ENCODE data around the gene STH.
A peak's percentile ranks its signal among the peaks of the same experiment; 100 is the strongest.

STH gene

DNA sequence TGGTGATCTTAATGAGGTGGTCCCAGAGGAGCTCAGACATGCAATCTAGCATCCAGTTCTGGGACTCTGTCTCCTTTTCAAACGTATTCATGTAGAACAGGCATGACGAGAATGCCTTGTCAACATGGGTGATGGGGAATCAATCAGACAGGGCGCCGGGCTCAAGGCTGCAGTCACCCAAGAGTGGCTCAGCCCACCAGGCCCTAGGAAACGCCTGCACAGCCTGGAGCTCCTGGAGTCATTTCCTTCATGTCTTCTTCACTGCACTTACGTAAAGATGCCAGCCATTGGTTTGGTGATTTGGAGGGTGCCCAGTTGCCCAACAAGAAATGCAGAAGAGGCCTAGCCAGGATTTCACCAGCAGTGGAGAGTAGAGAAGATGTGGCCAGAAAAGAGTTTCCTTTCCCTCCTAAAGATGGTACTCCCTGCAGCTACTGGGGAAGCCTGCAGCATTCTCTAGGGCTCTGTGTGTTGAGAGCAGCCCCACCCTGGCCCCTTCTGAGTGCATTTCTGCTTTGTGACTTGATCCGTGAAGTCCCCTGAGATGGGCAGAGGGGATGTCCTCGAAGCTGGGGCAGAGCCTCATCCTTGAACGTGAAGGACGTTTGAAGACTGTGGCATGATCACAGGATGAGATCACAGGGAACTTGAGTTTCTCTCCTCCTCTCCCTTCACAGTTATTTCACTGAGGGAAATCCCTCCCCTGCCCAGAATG is 24.0 kb upstream of the STH start:
- ATAC-seq (peak; percentile 61), DNase-seq (no peak)
- no peak overlapping the region for H3K4me3 Mint-ChIP-seq
- H3K9me3 Mint-ChIP-seq: peaks cover 3% of the 10 kb centered on the region
- no peak overlapping the region for H3K27ac Mint-ChIP-seq
- H3K4me1 Mint-ChIP-seq: peaks cover 3% of the 10 kb centered on the region
- H3K27me3 Mint-ChIP-seq: peaks cover 4% of the 10 kb centered on the region
- no peaks in the 10 kb centered on the region for H3K36me3 Mint-ChIP-seq (ENCODE audit: low read depth)

DNA sequence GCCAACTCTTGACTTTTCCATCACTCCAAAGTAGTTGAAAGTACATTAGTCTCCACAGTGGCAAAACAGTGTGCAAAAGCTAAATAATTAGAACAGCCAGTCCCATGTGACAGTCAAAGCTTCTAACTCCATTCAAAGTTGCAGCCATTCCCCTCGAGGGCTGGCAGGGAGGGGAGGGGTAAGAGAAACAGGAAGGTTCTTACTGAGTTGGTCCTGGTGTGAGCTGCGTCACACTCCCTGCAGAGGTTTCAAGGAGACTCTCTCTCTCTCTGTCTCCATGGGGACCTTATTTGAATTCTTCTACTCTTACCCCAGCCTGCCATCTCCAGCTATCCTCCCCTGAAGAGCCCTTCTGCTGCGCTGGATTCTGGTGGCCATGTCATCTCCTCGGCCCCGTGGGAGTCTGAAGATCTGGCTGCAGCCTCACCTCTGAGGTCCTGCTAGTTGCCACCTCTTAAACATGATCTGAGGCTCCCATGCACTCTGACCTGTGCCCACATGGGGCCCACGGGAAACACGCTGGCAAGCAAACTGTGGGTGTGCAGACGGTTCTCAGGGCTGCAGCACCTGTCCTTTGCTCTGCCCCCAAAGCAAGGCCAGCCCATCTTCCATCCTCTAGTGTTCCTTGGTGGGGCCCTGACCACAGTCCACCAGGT is 23.3 kb upstream of the STH start:
- no peaks in the 10 kb centered on the region for H3K36me3 Mint-ChIP-seq (ENCODE audit: low read depth)
- H3K27me3 Mint-ChIP-seq: peaks cover 4% of the 10 kb centered on the region
- peaks cover 3% of the 10 kb centered on the region for H3K4me1 Mint-ChIP-seq
- no peak overlapping the region for H3K4me3 Mint-ChIP-seq
- DNase-seq: no peak
- peaks cover 3% of the 10 kb centered on the region for H3K9me3 Mint-ChIP-seq
- H3K27ac Mint-ChIP-seq: no peak overlapping the region
- ATAC-seq: no peak

DNA sequence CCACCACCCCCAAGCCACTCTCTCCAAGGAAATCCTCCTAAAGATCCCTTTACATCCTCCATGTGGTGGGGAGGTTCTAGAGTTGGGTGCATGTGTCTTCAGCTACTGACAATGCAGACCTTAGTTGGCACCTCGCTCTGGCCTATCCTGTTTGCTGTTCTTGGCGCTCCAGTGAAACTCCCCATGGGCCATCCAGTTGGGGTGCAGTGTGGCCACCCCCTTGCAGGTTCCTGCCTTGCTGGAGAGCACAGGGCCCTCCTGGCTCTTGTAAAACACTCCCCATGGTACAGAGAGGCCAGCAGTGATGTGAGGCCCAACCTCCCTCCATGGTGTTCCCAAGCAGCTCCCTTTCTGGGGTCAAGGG is 22.7 kb upstream of the STH start:
- Mint-ChIP-seq H3K27ac (no peak overlapping the region), H3K9me3 (peaks cover 3% of the 10 kb centered on the region), H3K4me1 (peaks cover 3% of the 10 kb centered on the region), H3K4me3 (no peak overlapping the region), H3K36me3 (ENCODE audit: low read depth) (no peaks in the 10 kb centered on the region), H3K27me3 (peaks cover 6% of the 10 kb centered on the region)
- no peak for ATAC-seq
- DNase-seq: no peak

DNA sequence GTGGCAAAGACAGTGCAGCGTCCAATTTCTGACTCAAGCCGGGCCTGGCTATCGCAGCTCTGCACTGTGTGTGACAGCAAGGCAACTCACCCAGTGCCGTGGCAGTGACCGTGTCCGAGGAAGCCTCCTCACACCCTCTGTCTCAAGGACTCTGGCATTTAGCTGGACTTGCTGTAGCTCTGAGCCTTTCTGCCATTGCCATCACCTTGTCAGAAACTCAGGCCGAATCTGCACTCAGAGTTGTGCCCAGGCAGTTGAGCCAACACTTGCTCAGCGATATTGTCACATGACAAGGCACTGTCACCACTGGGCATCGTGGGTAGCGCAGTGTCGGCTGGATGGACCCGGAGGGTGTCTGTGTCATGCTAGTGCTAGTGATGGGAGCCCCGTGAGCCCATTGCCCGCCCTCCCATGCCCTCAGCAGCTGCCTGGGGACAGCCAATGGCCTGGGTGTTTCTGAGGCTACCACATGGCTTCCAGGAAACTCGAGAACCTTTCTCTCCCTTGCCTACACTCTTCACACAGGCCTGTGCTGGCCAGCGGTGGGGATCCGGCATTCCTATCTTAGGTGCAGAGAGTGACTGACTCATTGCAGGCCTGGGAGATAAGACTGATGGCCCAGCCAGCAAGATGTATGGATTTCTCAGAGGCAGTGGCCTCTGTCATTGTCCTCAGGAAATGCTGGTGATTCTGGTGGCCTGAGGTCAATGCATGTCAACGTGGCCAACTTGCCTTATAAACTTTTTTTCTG is 22.1 kb upstream of the STH start:
- H3K27ac Mint-ChIP-seq: no peak overlapping the region
- H3K9me3 Mint-ChIP-seq: peaks cover 3% of the 10 kb centered on the region
- peaks cover 6% of the 10 kb centered on the region for H3K27me3 Mint-ChIP-seq
- ATAC-seq (no peak), DNase-seq (no peak)
- peaks cover 3% of the 10 kb centered on the region for H3K4me1 Mint-ChIP-seq
- no peak overlapping the region for H3K4me3 Mint-ChIP-seq
- no peaks in the 10 kb centered on the region for H3K36me3 Mint-ChIP-seq (ENCODE audit: low read depth)

DNA sequence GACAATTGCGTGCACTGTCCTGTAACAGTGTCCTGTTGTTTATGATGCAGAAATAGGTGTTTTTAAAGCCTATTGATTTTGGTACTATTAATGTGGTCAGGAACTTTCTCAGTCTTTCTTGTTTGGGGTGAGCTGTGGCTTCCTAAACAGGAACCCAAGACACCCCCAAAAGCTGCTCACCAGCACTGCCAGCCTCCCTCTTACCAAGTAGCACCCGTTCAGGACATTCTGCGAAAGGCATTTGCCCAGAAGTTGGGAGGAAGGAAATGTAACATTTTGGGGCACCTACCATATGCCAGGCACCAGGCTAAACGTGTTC is 21.6 kb upstream of the STH start:
- Mint-ChIP-seq H3K27me3 (peaks cover 3% of the 10 kb centered on the region), H3K4me3 (no peak overlapping the region), H3K36me3 (ENCODE audit: low read depth) (no peaks in the 10 kb centered on the region), H3K4me1 (peaks cover 3% of the 10 kb centered on the region), H3K9me3 (peaks cover under 1% of the 10 kb centered on the region), H3K27ac (no peak overlapping the region)
- ATAC-seq (no peak), DNase-seq (no peak)

DNA sequence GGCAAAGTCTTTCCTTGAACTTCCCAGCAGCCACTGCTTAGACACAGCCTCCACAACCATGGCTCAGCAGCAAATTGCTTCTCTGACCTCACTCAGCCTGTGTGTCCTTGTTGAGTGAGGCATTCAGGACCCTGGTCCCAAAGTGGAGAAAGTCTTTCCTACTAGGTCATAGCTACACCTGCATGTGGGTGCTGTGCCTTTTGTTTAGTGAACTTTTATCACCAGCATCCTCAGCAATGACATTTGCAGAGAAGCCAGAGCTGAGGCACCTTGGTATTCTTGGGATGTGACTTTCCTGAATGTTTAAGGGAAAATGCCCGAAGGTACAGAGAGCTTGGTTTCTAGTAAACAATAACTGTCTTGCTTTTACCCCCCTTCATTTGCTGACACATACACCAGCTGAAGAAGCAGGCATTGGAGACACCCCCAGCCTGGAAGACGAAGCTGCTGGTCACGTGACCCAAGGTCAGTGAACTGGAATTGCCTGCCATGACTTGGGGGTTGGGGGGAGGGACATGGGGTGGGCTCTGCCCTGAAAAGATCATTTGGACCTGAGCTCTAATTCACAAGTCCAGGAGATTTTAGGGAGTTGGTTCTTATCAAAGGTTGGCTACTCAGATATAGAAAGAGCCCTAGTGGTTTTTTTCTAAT is 20.9 kb upstream of the STH start:
- H3K36me3 Mint-ChIP-seq (ENCODE audit: low read depth): no peaks in the 10 kb centered on the region
- H3K27ac Mint-ChIP-seq: no peak overlapping the region
- H3K4me3 Mint-ChIP-seq: no peak overlapping the region
- DNase-seq (no peak), ATAC-seq (no peak)
- peaks cover 3% of the 10 kb centered on the region for H3K4me1 Mint-ChIP-seq
- no peaks in the 10 kb centered on the region for H3K9me3 Mint-ChIP-seq
- peaks cover 2% of the 10 kb centered on the region for H3K27me3 Mint-ChIP-seq

DNA sequence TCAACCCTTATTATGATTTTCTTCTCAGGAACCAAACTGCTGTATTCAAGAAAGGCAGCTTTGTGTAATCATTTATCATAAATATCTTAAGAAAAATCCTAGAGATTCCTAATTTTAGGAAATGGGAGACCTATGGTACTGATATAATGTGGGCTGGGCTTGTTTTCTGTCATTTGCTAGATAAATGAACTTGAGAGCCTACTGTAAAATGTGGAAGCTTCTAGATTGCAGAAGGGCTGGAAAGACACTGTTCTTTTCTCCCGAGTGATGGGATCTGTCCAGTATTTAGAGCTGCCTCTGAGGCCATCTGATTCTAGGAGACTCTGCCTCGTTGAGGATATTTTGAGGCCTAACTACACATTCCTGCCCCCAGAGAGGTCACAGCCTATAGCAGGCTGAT is 19.9 kb upstream of the STH start:
- Mint-ChIP-seq H3K9me3 (no peaks in the 10 kb centered on the region), H3K27ac (no peak overlapping the region), H3K36me3 (ENCODE audit: low read depth) (no peaks in the 10 kb centered on the region), H3K4me3 (no peak overlapping the region), H3K4me1 (peaks cover 3% of the 10 kb centered on the region), H3K27me3 (peaks cover 2% of the 10 kb centered on the region)
- ATAC-seq (no peak), DNase-seq (no peak)

DNA sequence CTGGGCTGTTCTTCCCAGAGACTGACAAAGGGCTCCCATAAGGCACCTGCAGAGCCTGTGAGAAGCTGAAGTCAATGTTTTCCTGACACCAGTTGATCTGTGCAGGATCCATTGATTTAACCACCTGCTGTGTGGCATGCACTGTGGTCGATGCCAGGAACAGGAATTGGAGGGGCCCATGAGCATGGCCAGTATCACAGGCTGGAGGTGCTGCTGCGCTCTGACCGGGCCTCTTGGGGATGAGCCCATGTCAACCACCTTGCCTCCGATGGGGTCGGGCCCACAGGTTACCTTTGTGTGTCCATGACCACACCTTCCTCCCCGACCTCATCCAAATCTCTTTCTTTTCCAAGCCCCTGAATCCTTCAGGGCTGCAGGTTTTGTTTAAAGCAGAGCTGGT is 18.2 kb upstream of the STH start:
- no peak for ATAC-seq
- H3K36me3 Mint-ChIP-seq (ENCODE audit: low read depth): no peaks in the 10 kb centered on the region
- peaks cover 2% of the 10 kb centered on the region for H3K27me3 Mint-ChIP-seq
- no peaks in the 10 kb centered on the region for H3K4me1 Mint-ChIP-seq
- H3K27ac Mint-ChIP-seq: no peak overlapping the region
- no peaks in the 10 kb centered on the region for H3K9me3 Mint-ChIP-seq
- no peak overlapping the region for H3K4me3 Mint-ChIP-seq
- DNase-seq: no peak

DNA sequence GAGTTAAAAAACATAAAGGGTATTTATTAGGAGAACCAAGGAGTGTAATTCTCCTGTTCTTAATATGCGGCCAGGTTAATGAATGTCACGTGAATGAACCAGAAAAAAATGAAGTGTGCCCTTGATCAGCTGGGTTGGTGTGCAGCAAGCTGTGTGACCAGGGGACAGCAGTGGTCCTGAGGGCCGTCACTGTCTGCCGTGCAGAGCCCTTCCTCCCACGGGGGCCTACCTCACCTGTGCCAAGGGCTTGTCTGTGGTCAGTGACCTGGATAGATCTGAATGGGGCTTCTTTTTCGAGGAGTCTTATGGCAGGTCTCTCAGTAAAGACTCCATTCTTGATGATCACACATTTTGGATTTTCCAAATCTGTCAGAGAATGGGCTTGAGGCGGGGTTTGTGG is 17.7 kb upstream of the STH start:
- Mint-ChIP-seq H3K36me3 (ENCODE audit: low read depth) (no peaks in the 10 kb centered on the region), H3K4me3 (no peak overlapping the region), H3K27me3 (peaks cover 2% of the 10 kb centered on the region), H3K27ac (no peak overlapping the region), H3K4me1 (no peaks in the 10 kb centered on the region), H3K9me3 (no peaks in the 10 kb centered on the region)
- ATAC-seq (no peak), DNase-seq (no peak)

DNA sequence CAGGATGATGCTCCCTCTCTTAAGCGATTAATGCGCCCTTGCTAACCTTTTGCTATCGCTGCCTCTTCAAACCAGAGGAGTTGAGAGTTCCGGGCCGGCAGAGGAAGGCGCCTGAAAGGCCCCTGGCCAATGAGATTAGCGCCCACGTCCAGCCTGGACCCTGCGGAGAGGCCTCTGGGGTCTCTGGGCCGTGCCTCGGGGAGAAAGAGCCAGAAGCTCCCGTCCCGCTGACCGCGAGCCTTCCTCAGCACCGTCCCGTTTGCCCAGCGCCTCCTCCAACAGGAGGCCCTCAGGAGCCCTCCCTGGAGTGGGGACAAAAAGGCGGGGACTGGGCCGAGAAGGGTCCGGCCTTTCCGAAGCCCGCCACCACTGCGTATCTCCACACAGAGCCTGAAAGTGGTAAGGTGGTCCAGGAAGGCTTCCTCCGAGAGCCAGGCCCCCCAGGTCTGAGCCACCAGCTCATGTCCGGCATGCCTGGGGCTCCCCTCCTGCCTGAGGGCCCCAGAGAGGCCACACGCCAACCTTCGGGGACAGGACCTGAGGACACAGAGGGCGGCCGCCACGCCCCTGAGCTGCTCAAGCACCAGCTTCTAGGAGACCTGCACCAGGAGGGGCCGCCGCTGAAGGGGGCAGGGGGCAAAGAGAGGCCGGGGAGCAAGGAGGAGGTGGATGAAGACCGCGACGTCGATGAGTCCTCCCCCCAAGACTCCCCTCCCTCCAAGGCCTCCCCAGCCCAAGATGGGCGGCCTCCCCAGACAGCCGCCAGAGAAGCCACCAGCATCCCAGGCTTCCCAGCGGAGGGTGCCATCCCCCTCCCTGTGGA is 16.0 kb upstream of the STH start:
- H3K36me3 Mint-ChIP-seq (ENCODE audit: low read depth): no peaks in the 10 kb centered on the region
- no peak for ATAC-seq
- DNase-seq: no peak
- peaks cover 2% of the 10 kb centered on the region for H3K27me3 Mint-ChIP-seq
- H3K9me3 Mint-ChIP-seq: no peaks in the 10 kb centered on the region
- H3K4me1 Mint-ChIP-seq: no peaks in the 10 kb centered on the region
- no peak overlapping the region for H3K4me3 Mint-ChIP-seq
- no peak overlapping the region for H3K27ac Mint-ChIP-seq

DNA sequence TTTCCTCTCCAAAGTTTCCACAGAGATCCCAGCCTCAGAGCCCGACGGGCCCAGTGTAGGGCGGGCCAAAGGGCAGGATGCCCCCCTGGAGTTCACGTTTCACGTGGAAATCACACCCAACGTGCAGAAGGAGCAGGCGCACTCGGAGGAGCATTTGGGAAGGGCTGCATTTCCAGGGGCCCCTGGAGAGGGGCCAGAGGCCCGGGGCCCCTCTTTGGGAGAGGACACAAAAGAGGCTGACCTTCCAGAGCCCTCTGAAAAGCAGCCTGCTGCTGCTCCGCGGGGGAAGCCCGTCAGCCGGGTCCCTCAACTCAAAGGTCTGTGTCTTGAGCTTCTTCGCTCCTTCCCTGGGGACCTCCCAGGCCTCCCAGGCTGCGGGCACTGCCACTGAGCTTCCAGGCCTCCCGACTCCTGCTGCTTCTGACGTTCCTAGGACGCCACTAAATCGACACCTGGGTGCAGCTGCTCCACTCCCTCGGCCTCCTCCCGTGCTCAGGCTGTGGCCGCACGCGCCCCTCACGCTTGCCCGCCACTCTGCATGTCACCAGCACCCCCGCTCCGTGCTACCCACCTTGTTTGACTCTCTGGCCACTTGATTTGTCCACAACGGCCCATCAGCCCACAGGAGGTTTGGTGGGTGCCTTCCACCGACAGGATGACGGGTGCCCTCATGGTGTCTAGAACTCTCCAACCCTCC is 15.3 kb upstream of the STH start:
- DNase-seq (no peak), ATAC-seq (no peak)
- Mint-ChIP-seq H3K27me3 (peaks cover 2% of the 10 kb centered on the region), H3K4me3 (no peak overlapping the region), H3K9me3 (no peaks in the 10 kb centered on the region), H3K36me3 (ENCODE audit: low read depth) (no peaks in the 10 kb centered on the region), H3K4me1 (no peaks in the 10 kb centered on the region), H3K27ac (no peak overlapping the region)

DNA sequence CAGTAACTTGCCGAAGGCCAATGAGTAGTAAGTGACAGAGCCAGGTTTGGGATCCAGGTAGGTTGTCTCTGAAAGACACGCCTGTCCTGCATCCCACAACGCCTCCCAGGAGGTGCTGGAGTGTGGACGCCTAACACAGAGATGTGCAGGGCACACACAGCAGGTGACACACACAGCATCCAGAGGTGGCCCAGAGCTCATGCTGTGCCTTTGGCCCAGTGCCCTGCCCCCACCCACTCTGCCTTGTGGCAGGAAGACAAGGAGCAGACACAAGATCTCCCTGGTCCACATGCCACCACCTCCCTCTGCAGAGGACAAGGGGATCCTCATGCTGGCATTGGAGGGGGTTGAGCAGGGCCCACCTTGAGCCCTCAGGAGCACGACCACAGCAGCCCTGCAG is 14.7 kb upstream of the STH start:
- no peaks in the 10 kb centered on the region for H3K36me3 Mint-ChIP-seq (ENCODE audit: low read depth)
- no peak for ATAC-seq
- no peaks in the 10 kb centered on the region for H3K9me3 Mint-ChIP-seq
- H3K27me3 Mint-ChIP-seq: peaks cover 2% of the 10 kb centered on the region
- H3K4me3 Mint-ChIP-seq: no peak overlapping the region
- no peak for DNase-seq
- no peak overlapping the region for H3K27ac Mint-ChIP-seq
- H3K4me1 Mint-ChIP-seq: no peaks in the 10 kb centered on the region

DNA sequence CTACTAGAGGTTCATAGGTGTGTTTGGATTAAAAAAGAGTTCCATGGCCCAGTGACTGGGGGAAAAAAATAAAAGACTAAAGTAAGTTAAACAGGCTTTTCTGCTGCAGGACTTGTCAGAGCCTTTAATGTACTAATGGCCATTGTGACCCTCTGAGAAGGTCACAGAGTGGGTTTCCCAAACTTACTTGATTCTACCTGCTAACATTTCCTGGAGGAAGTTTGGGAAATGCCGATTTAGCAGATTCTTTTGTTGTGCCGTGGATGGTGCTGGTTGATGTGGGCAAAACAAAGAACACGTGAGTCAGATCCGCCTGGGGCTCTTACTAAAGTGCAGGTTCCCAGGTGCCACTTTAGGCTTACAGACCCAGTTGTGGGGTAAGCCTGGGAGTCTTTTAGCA is 13.6 kb upstream of the STH start:
- peaks cover 2% of the 10 kb centered on the region for H3K27me3 Mint-ChIP-seq
- no peaks in the 10 kb centered on the region for H3K4me1 Mint-ChIP-seq
- H3K36me3 Mint-ChIP-seq (ENCODE audit: low read depth): no peaks in the 10 kb centered on the region
- H3K9me3 Mint-ChIP-seq: no peaks in the 10 kb centered on the region
- no peak for ATAC-seq
- DNase-seq: no peak
- H3K4me3 Mint-ChIP-seq: no peak overlapping the region
- no peak overlapping the region for H3K27ac Mint-ChIP-seq

DNA sequence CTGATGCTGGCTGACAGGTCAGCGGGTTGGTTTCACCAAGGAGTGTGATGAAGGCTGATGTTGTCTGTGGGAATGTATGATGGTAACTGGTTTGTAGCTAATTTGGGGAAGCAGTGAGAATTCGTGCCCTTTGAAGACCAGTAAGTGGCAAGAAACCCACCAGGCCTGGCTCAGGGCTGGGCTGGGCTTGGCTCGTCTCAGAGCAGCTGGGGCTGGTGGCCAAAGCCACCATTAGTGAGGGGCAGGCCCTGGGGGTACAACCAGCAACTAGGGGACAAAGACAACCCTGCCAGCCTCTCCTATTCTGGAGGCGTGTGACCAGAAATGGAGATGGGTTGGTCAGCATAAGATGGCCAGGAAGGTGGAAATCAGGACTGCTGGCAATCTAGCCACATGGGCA is 13.0 kb upstream of the STH start:
- no peak for ATAC-seq
- peaks cover 1% of the 10 kb centered on the region for H3K27me3 Mint-ChIP-seq
- no peak for DNase-seq
- no peaks in the 10 kb centered on the region for H3K4me1 Mint-ChIP-seq
- no peaks in the 10 kb centered on the region for H3K9me3 Mint-ChIP-seq
- H3K27ac Mint-ChIP-seq: no peak overlapping the region
- H3K4me3 Mint-ChIP-seq: no peak overlapping the region
- H3K36me3 Mint-ChIP-seq (ENCODE audit: low read depth): no peaks in the 10 kb centered on the region
